SK-N-SH (cell line): ENCODE data around the gene HK1.

Experiments used
- FOXJ3 ChIP-seq: sonication (generic); formaldehyde crosslinking; IDR thresholded peaks from 2 replicates; pipeline ENCODE4 v1.5.1; 2020; ENCODE audit warnings: mild to moderate bottlenecking, missing genetic modification reagents
- JUND ChIP-seq: IDR thresholded peaks from 2 replicates; pipeline ENCODE4 v1.4.0; 2012
- RAD21 ChIP-seq: IDR thresholded peaks from 2 replicates; pipeline ENCODE4 v1.6.1; 2012; ENCODE audit warnings: mild to moderate bottlenecking, low read length
- RCOR1 ChIP-seq: fragments of 150-350 bp; IDR thresholded peaks from 2 replicates; pipeline ENCODE4 v1.6.1; 2017; ENCODE audit warnings: antibody characterized with exemption, low read length
- TF ChIP-seq, protein P1 (sequence below): fragments of 200-600 bp; sonication (generic); IDR thresholded peaks from 2 replicates; pipeline ENCODE4 v1.6.1; 2017; ENCODE audit warnings: antibody characterized with exemption, mild to moderate bottlenecking, moderate library complexity

DNA sequence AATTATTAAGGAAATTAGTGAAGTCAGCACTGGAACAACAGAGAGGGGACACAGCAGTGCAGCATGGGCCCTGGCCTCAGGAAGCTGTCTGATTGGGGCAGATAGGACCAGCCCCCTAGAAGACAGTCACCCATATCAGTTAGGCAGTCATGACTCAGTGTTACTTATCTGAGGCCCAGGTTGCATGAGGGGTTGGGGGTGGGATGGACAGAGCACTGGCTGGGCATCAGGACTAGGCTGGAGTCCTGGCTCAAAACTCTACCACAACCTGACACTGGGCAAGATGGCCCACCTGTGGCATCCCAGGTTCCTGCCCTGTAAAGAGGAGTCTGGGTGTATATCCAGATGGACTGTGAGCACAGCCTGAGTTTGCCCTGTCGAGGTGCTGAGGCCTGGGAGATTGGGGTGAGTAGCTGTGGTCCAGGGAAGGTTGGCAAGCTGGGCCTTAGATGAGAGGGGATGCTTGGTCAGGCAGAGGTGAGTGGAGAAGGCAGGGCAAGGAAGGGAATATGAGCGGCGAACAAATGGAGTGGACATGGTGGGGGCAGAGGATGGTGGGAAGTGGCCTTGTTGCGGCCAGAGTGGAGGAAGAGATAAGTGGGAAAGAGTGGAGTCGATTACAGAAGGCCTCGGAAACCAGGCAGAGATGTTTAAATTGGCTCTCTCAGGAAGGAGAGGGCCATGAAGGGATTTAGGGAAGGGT is 37.5 kb downstream of the HK1 start:
- TF ChIP-seq, protein P1, sequence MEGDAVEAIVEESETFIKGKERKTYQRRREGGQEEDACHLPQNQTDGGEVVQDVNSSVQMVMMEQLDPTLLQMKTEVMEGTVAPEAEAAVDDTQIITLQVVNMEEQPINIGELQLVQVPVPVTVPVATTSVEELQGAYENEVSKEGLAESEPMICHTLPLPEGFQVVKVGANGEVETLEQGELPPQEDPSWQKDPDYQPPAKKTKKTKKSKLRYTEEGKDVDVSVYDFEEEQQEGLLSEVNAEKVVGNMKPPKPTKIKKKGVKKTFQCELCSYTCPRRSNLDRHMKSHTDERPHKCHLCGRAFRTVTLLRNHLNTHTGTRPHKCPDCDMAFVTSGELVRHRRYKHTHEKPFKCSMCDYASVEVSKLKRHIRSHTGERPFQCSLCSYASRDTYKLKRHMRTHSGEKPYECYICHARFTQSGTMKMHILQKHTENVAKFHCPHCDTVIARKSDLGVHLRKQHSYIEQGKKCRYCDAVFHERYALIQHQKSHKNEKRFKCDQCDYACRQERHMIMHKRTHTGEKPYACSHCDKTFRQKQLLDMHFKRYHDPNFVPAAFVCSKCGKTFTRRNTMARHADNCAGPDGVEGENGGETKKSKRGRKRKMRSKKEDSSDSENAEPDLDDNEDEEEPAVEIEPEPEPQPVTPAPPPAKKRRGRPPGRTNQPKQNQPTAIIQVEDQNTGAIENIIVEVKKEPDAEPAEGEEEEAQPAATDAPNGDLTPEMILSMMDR: no peak
- TF ChIP-seq JUND (no peak), RAD21 (no peak), RCOR1 (no peak), FOXJ3 (CRISPR knock-in tag) (no peak)
